AG08396 (cell line): ENCODE results near the gene TAS2R1.

ENCODE experiments used
- DNase-seq: peaks from one replicate; pipeline ENCODE4 v3.0.0; 2012; ENCODE audit warnings: low spot score, mixed read lengths

TAS2R1 gene

GRCh38 chr5:9587135-9587534 lies 43.0 kb downstream of the TAS2R1 start:
- DNase-seq, result no peak

- no peak for DNase-seq
Measured at GRCh38 chr5:9582406-9582805, 47.7 kb downstream of the TAS2R1 start.
